ENCODE data around the gene PARP4.
"Not testable (repeated sequence)": the region's sequence is repeated elsewhere in the genome, so short reads cannot be mapped to it uniquely, and the experiment has no call there.

The PARP4 gene

GRCh38 chr13:24497742-24498141 lies 14.8 kb downstream of the PARP4 start:
- DNase-seq (ENCODE audit: low read depth in 1 of 2, low spot score in 1 of 2) = no peak

DNA sequence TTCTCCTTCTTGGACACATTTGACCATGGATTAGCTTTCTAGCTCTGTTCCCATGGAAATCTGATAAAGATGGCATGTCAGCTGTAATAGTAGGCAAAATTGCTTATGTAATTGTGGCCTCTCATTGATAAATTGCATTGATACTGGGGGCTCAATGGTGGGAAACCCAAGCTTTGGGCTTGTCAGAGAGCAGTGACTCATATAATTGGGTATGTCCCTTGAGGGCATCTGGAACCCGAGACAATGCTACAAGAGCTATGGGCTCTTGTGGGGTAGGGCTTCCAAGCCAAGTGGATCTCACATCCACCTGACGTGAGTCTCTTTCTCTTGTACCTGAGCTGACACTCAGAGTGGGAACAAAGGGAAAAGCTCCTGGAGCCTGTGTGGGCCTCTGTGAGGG lies 16.3 kb downstream of the PARP4 start:
- DNase-seq (ENCODE audit: low read depth in 1 of 2, low spot score in 1 of 2); in situ Hi-C loops (cut with HindIII; ENCODE audit: low pct_unique_long_range_greater_than_20kb, low sequenced_read_pairs): not testable (repeated sequence)

More at GRCh38 chr13:24497742-24498141, 14.8 kb downstream of the PARP4 start:
- no peak for TF ChIP-seq JUND (IDR thresholded peaks at IDR 0.05; ENCODE audit: low read depth)
- in situ Hi-C loops (cut with HindIII; ENCODE audit: low pct_unique_long_range_greater_than_20kb, low sequenced_read_pairs) = no loop called here

DNA sequence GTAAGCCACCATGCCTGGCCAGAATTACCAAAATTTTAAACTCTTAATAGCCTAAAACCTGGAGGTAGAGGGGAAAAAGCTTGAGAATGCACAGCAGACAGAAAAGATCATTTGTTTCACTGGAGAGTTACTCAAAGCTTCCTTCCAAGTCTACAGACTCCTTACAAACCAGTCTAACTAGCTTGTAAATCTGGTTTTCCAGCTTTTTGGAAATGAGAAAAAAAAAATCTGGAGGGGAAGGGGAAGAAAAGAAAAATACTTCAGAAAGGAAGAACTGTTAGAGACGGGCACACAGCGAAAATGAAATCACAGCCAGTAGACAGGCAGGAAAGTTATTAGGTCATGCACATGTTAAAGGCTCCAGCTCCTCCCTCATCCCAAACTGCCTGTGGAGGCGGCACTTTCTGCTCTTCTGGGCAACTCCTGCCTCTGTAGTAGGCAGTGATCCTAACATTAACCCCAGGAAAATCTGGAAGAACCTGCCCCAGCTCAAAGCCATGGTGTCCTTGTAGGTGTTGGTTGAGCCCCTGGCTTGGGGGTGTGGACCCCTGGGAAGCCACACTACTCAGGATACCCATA lies 17.3 kb downstream of the PARP4 start:
- no peak for TF ChIP-seq JUND (IDR thresholded peaks at IDR 0.05; ENCODE audit: low read depth)
- in situ Hi-C loops (cut with HindIII; ENCODE audit: low pct_unique_long_range_greater_than_20kb, low sequenced_read_pairs) = no loop called here
- peak in 1 of 2 experiments; percentile 53 for DNase-seq (ENCODE audit: low read depth in 1 of 2, low spot score in 1 of 2)

GRCh38 chr13:24493356-24493755 lies 19.2 kb downstream of the PARP4 start:
- no peak for DNase-seq (ENCODE audit: low read depth in 1 of 2, low spot score in 1 of 2)
- TF ChIP-seq JUND (IDR thresholded peaks at IDR 0.05; ENCODE audit: low read depth) = no peak
- in situ Hi-C loops (cut with HindIII; ENCODE audit: low pct_unique_long_range_greater_than_20kb, low sequenced_read_pairs) = no loop called here

GRCh38 chr13:24491845-24492244 lies 20.7 kb downstream of the PARP4 start:
- DNase-seq (ENCODE audit: low read depth in 1 of 2, low spot score in 1 of 2) = no peak
- in situ Hi-C loops (cut with HindIII; ENCODE audit: low pct_unique_long_range_greater_than_20kb, low sequenced_read_pairs) = no loop called here
- no peak for TF ChIP-seq JUND (IDR thresholded peaks at IDR 0.05; ENCODE audit: low read depth)

GRCh38 chr13:24489721-24490120 lies 22.9 kb downstream of the PARP4 start:
- no peak for TF ChIP-seq JUND (IDR thresholded peaks at IDR 0.05; ENCODE audit: low read depth)
- no peak for DNase-seq (ENCODE audit: low read depth in 1 of 2, low spot score in 1 of 2)
- in situ Hi-C loops (cut with HindIII; ENCODE audit: low pct_unique_long_range_greater_than_20kb, low sequenced_read_pairs) = no loop called here

DNA sequence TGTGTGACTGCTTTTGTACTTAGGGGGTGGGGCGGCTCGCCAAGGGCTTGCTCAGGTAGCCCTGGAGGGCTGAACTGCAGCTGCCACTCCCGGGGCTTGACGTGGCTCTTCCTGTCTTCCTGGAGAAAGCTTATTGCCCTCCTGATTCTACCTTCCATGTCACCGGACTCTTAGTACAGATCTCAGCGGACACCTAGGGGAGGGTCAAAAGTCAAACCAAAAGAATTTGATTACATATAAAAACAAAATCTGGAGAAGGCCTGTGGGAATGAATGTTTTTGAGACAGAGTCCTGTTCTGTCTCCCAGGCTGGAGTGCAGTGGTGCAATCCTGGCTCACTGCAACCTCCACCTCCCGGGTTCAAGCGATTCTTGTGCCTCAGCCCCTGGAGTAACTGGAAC lies 24.5 kb downstream of the PARP4 start:
- DNase-seq (ENCODE audit: low read depth in 1 of 2, low spot score in 1 of 2); in situ Hi-C loops (cut with HindIII; ENCODE audit: low pct_unique_long_range_greater_than_20kb, low sequenced_read_pairs): not testable (repeated sequence)

GRCh38 chr13:24486017-24486657 lies 26.4 kb downstream of the PARP4 start:
- in situ Hi-C loops (cut with HindIII; ENCODE audit: low pct_unique_long_range_greater_than_20kb, low sequenced_read_pairs); DNase-seq (ENCODE audit: low read depth in 1 of 2, low spot score in 1 of 2): not testable (repeated sequence)

DNA sequence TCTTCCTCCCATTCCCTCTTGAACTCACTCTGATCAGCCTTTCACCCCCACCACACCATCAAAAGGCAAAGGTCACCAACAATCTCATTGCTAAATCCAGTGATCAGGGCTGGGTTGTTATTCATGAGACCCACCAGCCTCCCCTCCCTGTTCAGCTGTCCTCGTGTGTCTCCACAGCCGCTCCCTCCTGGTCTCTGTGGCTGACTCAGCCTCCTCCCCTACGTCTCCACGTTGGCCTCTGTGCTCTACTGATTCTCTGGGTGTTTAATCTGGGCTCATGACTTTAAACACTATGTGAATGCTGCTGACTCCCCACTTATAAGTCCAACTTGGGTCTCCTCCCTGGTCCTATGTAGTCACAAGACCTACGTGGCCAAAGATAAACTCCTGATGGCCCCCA lies 38.9 kb downstream of the PARP4 start:
- no peak for DNase-seq (ENCODE audit: low read depth in 1 of 2, low spot score in 1 of 2)
- TF ChIP-seq JUND (IDR thresholded peaks at IDR 0.05; ENCODE audit: low read depth) = no peak
- in situ Hi-C loops (cut with HindIII; ENCODE audit: low pct_unique_long_range_greater_than_20kb, low sequenced_read_pairs) = no loop called here

GRCh38 chr13:24472129-24472528 lies 40.4 kb downstream of the PARP4 start:
- in situ Hi-C loops (cut with HindIII; ENCODE audit: low pct_unique_long_range_greater_than_20kb, low sequenced_read_pairs); DNase-seq (ENCODE audit: low read depth in 1 of 2, low spot score in 1 of 2): not testable (repeated sequence)

- in situ Hi-C loops (cut with HindIII; ENCODE audit: low pct_unique_long_range_greater_than_20kb, low sequenced_read_pairs) = no loop called here
- TF ChIP-seq JUND (IDR thresholded peaks at IDR 0.05; ENCODE audit: low read depth) = no peak
- DNase-seq (ENCODE audit: low read depth in 1 of 2, low spot score in 1 of 2) = no peak
Observed at GRCh38 chr13:24463078-24463477, 49.5 kb downstream of the PARP4 start.

DNA sequence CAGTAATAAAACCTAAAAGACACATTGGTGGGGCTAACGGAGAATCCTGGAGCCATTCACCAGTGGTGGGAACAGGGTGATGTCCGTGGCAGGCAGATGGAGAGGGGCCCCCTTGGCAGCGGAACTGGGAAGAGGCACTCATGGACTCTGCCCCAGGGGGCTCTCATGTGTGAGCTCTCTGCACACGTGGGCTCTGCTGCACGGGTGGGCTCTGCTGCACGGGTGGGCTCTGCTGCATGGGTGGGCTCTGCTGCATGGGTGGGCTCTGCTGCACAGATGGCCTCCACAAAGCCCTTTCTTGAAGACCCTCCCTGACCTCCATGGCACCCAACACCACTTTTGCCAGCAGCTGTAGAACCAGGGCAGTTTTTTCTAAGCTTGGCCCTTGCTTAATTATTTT lies 52.3 kb downstream of the PARP4 start:
- in situ Hi-C loops (cut with HindIII; ENCODE audit: low pct_unique_long_range_greater_than_20kb, low sequenced_read_pairs) = no loop called here
- TF ChIP-seq JUND (IDR thresholded peaks at IDR 0.05; ENCODE audit: low read depth) = no peak
- no peak for DNase-seq (ENCODE audit: low read depth in 1 of 2, low spot score in 1 of 2)

- no peak for TF ChIP-seq JUND (IDR thresholded peaks at IDR 0.05; ENCODE audit: low read depth)
- DNase-seq (ENCODE audit: low read depth in 1 of 2, low spot score in 1 of 2) = no peak
- in situ Hi-C loops (cut with HindIII; ENCODE audit: low pct_unique_long_range_greater_than_20kb, low sequenced_read_pairs) = no loop called here
Observed at GRCh38 chr13:24459726-24460125, 52.9 kb downstream of the PARP4 start.

DNA sequence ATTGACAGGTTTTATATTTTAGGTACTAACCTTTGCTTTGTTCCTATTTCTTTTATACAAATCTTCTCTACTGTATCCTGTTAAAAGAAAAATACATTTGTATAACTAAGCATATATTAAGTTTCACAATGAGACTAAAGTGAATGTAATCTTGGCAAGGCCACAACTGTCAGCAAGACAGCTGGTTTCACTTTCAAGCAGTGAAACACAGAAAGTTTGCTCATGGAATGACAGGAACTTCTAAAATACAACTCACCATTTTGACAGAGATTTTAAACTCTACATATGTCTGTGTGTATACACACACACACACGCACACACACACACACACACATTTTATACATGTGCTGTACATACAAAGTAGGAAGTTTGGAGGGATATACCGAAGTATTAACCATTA lies 53.3 kb downstream of the PARP4 start:
- in situ Hi-C loops (cut with HindIII; ENCODE audit: low pct_unique_long_range_greater_than_20kb, low sequenced_read_pairs) = no loop called here
- DNase-seq (ENCODE audit: low read depth in 1 of 2, low spot score in 1 of 2) = peak in 1 of 2 experiments; percentile 0
- no peak for TF ChIP-seq JUND (IDR thresholded peaks at IDR 0.05; ENCODE audit: low read depth)
